Measurements from ENCODE around the gene ABCC9.
"Not testable (repeated sequence)": the region's sequence is repeated elsewhere in the genome, so short reads cannot be mapped to it uniquely, and the experiment has no call there.

ABCC9 gene

GRCh38 chr12:21814814-21815213, 126.4 kb downstream of the ABCC9 start:
- DNase-seq (ENCODE audit: low spot score), result no peak

- DNase-seq (ENCODE audit: low spot score), result no peak
These were observed 126.9 kb downstream of the ABCC9 start for GRCh38 chr12:21814327-21814726.

- DNase-seq (ENCODE audit: low spot score), result no peak
These were observed 127.5 kb downstream of the ABCC9 start for GRCh38 chr12:21813751-21814150.

- no peak for DNase-seq (ENCODE audit: low spot score)
These were observed 128.1 kb downstream of the ABCC9 start for GRCh38 chr12:21813125-21813524.

- not testable (repeated sequence) for DNase-seq (ENCODE audit: low spot score)
These were observed 128.9 kb downstream of the ABCC9 start for GRCh38 chr12:21812340-21812739.

- no peak for DNase-seq (ENCODE audit: low spot score)
These were observed 132.1 kb downstream of the ABCC9 start for GRCh38 chr12:21809100-21809499.

GRCh38 chr12:21806255-21806654, 135.0 kb downstream of the ABCC9 start:
- no peak for DNase-seq (ENCODE audit: low spot score)

GRCh38 chr12:21801522-21802288, 139.5 kb downstream of the ABCC9 start:
- DNase-seq (ENCODE audit: low spot score), result no peak

- no peak for DNase-seq (ENCODE audit: low spot score)
These were observed 141.2 kb downstream of the ABCC9 start for GRCh38 chr12:21800011-21800410.

GRCh38 chr12:21797539-21797938, 143.7 kb downstream of the ABCC9 start:
- no peak for DNase-seq (ENCODE audit: low spot score)

GRCh38 chr12:21795648-21796328, 145.4 kb downstream of the ABCC9 start:
- no peak for DNase-seq (ENCODE audit: low spot score)

- not testable (repeated sequence) for DNase-seq (ENCODE audit: low spot score)
These were observed 146.2 kb downstream of the ABCC9 start for GRCh38 chr12:21794807-21795595.

GRCh38 chr12:21789687-21790086, 151.5 kb downstream of the ABCC9 start:
- DNase-seq (ENCODE audit: low spot score), result not testable (repeated sequence)

GRCh38 chr12:21788089-21788983, 152.9 kb downstream of the ABCC9 start:
- no peak for DNase-seq (ENCODE audit: low spot score)

GRCh38 chr12:21786041-21786531, 155.1 kb downstream of the ABCC9 start:
- no peak for DNase-seq (ENCODE audit: low spot score)

- not testable (repeated sequence) for DNase-seq (ENCODE audit: low spot score)
These were observed 158.5 kb downstream of the ABCC9 start for GRCh38 chr12:21782723-21783122.

- DNase-seq (ENCODE audit: low spot score), result no peak
These were observed 160.4 kb downstream of the ABCC9 start for GRCh38 chr12:21780786-21781185.

GRCh38 chr12:21776175-21776574, 165.1 kb downstream of the ABCC9 start:
- DNase-seq (ENCODE audit: low spot score), result no peak

GRCh38 chr12:21775133-21775820, 165.9 kb downstream of the ABCC9 start:
- no peak for DNase-seq (ENCODE audit: low spot score)

GRCh38 chr12:21774358-21775132, 166.7 kb downstream of the ABCC9 start, which contains the start of gene KCNJ8:
TSS of gene KCNJ8 (minus strand) at chr12:21774706. CDS start at chr12:21773616, 1,090 bp downstream.
- DNase-seq (ENCODE audit: low spot score), result peak; percentile 2
